HFFc6 (cell line): Measurements from ENCODE around the gene MAPK11. TPM values are rescaled to one million over a fixed set of nuclear protein-coding genes. Genes with fewer than 3 reads are reported as not detected.

Source experiments
- DNase-seq: peaks from one replicate; pipeline ENCODE4 v3.0.0-alpha.2; 2018
- H3K27ac Mint-ChIP-seq: 2 replicates; pipeline ENCODE4 v1.8.0; 2020; ENCODE audit warnings: mild to moderate bottlenecking, mixed read lengths
- H3K27me3 Mint-ChIP-seq: 2 replicates; pipeline ENCODE4 v1.8.0; 2021; ENCODE audit warnings: mild to moderate bottlenecking, moderate library complexity, mixed read lengths; ENCODE audit not compliant: insufficient read depth
- H3K36me3 Mint-ChIP-seq: 2 replicates; pipeline ENCODE4 v1.8.0; 2021; ENCODE audit warnings: low read depth, mixed read lengths
- H3K4me1 Mint-ChIP-seq: 2 replicates; pipeline ENCODE4 v1.8.0; 2020; ENCODE audit warnings: low read depth, mixed read lengths
- H3K4me3 Mint-ChIP-seq: 2 replicates; pipeline ENCODE4 v1.8.0; 2020; ENCODE audit warnings: mild to moderate bottlenecking, moderate library complexity, mixed read lengths
- H3K9me3 Mint-ChIP-seq: 2 replicates; pipeline ENCODE4 v1.8.0; 2020; ENCODE audit warnings: mild to moderate bottlenecking, mixed read lengths
- total RNA-seq, 6 experiments: library from RNA; stranded (reverse); fragmentation: NEBNext Ultra II Directional; extraction: Animal tissue kit (Norgen Biotek cat#: 25700); gene quantifications; 2 replicates in 1 of 6; 3 replicates in 5 of 6; pipeline ENCODE4 v1.2.3, GENCODE V29; 2021
- TF ChIP-seq, protein P1 (sequence below): fragments of 200-600 bp; sonication (generic); IDR thresholded peaks from 2 replicates; pipeline ENCODE4 v1.5.0; 2021; ENCODE audit warnings: antibody characterized with exemption, mild to moderate bottlenecking

Gene MAPK11
- total RNA-seq, 6 experiments from 2014 or later, result 6.0 to 10.2 (median 7.8) TPM

DNA sequence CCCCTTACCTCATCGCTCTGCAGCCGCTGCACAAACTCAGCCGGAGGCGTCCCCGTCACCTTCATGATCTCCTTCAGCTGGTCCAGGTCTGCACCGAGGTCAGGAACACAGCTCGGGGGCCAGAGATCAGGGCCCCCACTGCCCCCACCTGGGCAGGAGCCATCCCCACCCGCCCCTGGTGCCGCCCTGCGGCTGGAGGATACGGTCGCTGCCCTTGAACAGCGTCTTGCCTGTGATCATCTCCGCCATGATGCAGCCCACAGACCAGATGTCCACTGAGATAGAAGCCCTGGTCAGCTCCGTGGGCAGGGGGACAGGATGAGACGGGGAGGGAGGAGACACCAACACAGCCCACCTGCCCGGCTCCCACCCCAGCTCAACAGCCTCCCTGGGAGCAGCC, 14.6 kb downstream of the MAPK11 start:
- Mint-ChIP-seq H3K4me3 (no peak overlapping the region), H3K4me1 (no peaks in the 10 kb centered on the region; the same call in 1 of the 2 replicates), H3K27me3 (peaks cover 2% of the 10 kb centered on the region), H3K27ac (no peak overlapping the region), H3K36me3 (no peaks in the 10 kb centered on the region), H3K9me3 (no peaks in the 10 kb centered on the region)
- DNase-seq, result no peak
- TF ChIP-seq, protein P1, sequence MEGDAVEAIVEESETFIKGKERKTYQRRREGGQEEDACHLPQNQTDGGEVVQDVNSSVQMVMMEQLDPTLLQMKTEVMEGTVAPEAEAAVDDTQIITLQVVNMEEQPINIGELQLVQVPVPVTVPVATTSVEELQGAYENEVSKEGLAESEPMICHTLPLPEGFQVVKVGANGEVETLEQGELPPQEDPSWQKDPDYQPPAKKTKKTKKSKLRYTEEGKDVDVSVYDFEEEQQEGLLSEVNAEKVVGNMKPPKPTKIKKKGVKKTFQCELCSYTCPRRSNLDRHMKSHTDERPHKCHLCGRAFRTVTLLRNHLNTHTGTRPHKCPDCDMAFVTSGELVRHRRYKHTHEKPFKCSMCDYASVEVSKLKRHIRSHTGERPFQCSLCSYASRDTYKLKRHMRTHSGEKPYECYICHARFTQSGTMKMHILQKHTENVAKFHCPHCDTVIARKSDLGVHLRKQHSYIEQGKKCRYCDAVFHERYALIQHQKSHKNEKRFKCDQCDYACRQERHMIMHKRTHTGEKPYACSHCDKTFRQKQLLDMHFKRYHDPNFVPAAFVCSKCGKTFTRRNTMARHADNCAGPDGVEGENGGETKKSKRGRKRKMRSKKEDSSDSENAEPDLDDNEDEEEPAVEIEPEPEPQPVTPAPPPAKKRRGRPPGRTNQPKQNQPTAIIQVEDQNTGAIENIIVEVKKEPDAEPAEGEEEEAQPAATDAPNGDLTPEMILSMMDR, result no peak

DNA sequence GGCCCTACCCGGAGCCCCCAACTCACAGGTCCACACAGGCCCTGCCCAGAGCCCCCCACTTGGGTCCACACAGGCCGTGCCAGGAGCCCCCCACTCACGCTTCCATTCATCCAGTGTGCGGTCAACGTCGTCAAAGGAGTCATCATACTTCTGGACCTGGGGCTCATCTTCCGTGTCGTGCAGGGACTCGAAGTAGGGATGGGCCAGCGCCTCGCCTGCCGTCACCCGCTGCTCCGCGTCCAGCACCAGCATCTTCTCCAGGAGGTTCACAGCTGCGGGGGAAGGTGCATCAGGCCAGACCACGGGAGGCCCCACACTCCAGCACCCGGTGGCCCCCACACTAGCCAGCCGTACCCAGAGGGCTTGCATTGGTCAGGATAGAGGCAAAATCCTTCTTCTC, 15.1 kb downstream of the MAPK11 start:
- no peak overlapping the region for H3K4me3 Mint-ChIP-seq
- no peak overlapping the region for H3K27ac Mint-ChIP-seq
- TF ChIP-seq, protein P1, result no peak
- peaks cover 2% of the 10 kb centered on the region for H3K27me3 Mint-ChIP-seq
- no peaks in the 10 kb centered on the region for H3K9me3 Mint-ChIP-seq
- H3K4me1 Mint-ChIP-seq, result peaks cover 4% of the 10 kb centered on the region
- H3K36me3 Mint-ChIP-seq, result no peaks in the 10 kb centered on the region
- DNase-seq, result no peak

DNA sequence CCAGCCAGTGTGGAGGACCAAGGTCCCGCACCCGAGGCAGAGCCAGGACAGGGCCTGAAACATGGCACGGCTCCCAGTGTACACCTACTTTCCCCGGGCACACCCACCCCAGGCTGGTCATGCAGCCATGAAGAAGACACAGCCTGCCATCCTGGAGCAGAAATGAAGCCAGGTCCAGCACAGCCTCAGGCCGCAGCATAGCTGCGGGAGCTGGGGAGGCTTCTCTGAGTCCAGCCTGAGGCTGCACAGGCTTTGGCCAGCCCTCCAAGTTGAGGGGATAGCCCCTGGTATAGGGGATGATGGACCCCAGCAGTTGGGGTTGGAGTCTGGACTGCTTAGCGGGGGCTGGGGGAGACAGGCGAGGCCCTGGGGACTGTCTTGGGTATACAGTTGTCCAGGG, 16.2 kb downstream of the MAPK11 start:
- DNase-seq, result no peak
- peaks cover 6% of the 10 kb centered on the region for H3K4me1 Mint-ChIP-seq
- no peak overlapping the region for H3K4me3 Mint-ChIP-seq
- no peaks in the 10 kb centered on the region for H3K9me3 Mint-ChIP-seq
- no peaks in the 10 kb centered on the region for H3K36me3 Mint-ChIP-seq
- TF ChIP-seq, protein P1, result no peak
- H3K27ac Mint-ChIP-seq, result no peak overlapping the region
- H3K27me3 Mint-ChIP-seq, result peaks cover 2% of the 10 kb centered on the region

DNA sequence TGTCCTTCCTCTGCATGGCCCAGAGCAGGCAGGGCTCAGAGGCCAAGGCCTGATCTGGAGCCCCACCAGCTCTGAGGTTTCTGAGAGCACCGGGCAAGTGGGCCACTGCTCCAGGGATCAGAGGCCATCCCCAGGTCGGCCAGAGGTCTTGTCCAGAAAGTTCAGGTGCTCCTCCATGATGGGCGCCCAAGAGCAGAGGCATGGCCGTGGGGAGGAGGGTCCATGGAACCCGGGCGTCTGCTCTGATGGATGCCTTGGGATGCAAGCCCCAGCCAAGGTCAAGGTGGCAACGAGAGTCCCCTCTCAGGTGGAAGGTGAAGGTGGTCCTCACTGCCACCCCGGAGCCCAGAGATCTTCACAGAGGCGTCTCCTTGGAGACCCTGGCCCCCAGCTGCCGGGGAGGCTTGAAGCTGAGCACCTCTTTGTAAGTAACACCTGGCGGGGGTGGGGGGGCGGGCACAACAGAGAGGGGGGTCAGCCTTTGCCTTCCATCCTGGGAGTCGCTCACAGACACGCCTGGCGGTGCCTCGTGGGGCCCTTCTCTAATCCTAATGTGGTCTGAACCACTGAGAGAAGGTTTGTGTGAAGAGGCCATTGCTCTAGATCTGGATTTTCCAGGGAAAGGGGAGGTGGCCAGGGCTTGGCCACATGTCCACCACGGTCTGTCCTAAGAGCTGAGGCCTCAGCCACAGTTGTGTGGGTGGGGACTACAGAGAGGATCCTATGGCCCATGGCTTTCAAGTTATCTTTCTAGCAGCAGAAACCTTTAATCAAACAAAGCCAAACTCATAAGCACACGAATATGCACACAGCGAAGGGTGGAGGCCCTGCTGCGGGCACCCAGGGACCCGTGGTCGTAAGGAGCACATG, 16.9 kb downstream of the MAPK11 start:
- TF ChIP-seq, protein P1, result no peak
- Mint-ChIP-seq H3K9me3 (no peaks in the 10 kb centered on the region), H3K4me3 (no peak overlapping the region), H3K4me1 (peaks cover 6% of the 10 kb centered on the region; the same call in 1 of the 2 replicates), H3K27ac (no peak overlapping the region), H3K36me3 (no peaks in the 10 kb centered on the region), H3K27me3 (peaks cover 2% of the 10 kb centered on the region; the same call in 1 of the 2 replicates)
- DNase-seq, result no peak

DNA sequence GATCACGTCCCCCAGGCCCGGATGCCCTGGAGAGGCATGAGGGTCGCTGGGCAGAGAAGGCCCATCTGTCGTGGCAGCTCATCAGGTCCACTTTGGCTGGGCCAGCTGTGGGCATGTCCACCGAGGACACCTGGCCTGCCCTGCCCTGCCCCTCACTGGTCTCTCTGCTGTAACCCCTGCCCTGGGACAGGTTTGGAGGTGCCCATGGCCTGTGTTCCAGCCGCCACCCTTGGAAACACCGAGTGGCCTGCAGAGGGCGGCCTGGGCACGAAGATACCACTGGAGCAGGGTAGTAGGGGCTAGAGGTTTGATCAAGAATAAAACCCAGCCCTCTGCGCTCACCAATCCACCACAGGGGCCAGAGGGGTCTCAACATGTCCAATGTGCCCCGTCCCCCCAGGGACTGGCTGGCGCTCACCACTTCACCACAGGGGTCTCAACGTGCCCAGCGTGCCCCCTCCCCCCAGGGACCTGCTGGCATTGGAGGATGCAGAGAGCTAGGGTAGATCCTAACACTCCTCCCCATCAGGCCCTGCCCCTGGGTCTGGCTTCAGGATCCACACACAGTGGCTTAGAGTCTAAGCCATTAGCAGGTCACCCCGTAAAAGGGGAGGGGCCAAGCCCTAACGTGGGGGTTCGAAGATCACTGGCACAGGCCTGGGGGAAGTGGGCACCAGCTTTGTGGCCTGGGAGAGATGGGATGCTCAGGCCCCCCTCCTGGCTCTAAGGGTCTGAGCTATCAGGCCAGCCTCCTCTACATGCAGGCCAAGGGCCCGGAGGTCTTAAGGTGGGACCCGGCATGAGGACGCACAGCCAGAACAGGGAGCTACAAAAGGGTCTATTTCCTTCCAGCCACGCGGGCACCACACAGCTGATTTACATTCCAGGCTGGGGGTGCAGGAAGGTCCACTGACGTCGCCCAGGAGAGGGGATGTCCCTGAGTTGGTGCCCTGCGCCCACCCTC, 17.8 kb downstream of the MAPK11 start:
- peaks cover 13% of the 10 kb centered on the region; the same call in 1 of the 2 replicates for H3K4me1 Mint-ChIP-seq
- H3K27ac Mint-ChIP-seq, result no peak overlapping the region; the same call in 1 of the 2 replicates

More for the DNA sequence above, 17.8 kb downstream of the MAPK11 start:
- TF ChIP-seq, protein P1, result peak; percentile 78
- DNase-seq, result no peak
- Mint-ChIP-seq H3K4me3 (no peak overlapping the region), H3K36me3 (no peaks in the 10 kb centered on the region), H3K27me3 (peaks cover 4% of the 10 kb centered on the region), H3K9me3 (no peaks in the 10 kb centered on the region)
